Measurements from ENCODE around the gene IRAK2.
A peak's percentile ranks its signal among the peaks of the same experiment; 100 is the strongest.

The IRAK2 gene

DNA sequence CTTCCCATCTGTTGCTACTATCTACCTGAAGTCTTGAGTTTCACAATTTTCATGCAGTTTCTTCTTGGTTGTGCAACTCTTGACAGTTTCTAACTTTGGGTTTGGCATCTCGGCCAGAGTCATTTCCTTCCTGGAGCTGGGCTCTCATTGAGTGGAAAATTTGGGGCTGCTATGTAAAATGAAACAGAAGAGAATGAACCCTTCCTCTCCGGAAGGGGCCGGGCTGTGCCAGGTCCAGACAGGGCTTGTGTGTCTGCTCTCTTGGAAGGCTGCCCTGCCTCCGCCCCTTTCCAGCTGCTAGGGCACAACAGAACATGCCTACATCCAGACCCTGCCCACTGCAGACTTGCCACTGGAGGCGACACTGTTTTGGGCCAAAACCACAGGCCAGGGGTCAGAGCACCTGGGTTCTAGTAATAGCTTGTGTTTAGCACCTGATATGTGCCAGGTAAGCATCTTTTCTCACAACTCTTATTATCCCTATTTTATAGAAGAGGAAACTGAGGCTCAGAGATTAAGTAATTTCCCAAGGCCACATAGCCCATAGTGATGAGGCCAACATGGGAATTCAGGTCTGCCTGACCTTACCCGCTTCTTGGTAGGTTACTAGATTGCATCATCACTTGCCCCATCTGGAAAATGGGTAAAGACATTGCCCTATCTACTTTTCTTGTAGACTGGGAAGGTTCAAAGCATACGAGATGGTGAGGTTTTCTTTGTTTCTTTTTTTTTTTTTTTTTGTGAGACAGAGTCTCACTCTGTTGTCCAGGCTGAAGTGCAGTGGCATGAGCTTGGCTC, 25.0 kb downstream of the IRAK2 start:
- DNase-seq, result peak; percentile 65 to 79

DNA sequence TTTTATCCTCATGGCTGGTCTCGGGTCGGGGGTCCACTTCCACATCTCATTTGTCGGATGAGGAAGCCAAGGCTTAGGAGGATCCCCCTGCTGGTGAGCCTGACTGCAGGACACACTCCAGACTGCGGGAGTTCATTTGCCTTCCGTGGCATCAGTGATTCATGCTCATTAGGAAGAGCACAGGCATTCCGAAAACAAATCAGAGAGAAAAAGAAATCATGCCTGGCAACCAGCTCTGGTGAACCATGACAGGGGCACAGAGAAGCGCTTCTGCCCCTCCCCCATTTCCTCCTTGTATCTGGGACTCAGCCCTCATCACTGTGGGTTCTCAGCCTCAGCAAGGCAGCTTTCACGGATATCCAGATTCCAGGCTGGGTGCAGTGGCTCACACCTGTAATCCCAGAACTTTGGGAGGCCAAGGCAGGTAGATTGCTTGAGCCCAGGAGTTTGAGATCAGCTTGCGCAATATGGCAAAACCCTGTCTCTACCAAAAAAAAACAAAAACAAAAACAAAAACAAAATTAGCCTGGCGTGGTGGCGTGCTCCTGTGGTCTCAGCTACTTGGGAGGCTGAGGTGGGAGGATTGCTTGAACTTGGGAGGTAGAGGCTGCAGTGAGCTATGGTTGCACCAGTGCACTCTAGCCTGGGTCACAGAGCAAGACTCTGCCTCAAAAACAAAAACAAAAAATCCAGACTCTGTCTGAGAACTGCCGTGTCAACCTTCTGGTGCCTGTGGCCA, 28.4 kb downstream of the IRAK2 start:
- peak; percentile 63 to 65 for DNase-seq

DNA sequence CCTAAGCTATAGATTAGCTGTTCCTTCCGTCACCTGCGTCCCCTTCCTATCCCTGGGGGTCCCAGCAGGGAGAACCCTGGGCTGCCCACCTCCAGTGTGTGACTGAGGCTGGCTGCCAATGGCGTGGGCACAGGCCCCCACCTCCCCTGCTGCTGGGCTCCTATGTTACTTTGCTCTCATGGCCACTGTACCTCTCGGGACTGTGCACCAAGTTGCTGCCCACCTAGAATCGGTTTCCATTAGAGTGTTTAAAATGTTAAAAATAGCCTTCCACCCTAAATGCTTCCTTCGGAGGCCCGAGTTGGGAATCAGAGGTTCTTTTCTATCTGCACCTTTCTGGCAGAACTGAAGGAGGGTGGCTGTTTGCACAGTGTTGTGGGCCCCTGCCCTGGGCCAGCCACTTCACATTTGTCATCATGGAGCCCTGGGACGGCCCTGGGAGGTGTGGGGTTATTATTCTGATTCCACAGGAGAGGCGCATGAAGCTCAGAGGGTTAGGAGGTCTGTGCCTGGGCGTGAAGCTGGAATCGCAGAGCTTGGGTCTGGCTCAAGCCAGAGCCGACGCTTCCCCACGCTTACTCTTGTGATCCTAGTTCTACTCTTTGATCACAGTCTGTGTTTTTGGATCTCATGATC, 29.1 kb downstream of the IRAK2 start:
- no peak for DNase-seq

DNA sequence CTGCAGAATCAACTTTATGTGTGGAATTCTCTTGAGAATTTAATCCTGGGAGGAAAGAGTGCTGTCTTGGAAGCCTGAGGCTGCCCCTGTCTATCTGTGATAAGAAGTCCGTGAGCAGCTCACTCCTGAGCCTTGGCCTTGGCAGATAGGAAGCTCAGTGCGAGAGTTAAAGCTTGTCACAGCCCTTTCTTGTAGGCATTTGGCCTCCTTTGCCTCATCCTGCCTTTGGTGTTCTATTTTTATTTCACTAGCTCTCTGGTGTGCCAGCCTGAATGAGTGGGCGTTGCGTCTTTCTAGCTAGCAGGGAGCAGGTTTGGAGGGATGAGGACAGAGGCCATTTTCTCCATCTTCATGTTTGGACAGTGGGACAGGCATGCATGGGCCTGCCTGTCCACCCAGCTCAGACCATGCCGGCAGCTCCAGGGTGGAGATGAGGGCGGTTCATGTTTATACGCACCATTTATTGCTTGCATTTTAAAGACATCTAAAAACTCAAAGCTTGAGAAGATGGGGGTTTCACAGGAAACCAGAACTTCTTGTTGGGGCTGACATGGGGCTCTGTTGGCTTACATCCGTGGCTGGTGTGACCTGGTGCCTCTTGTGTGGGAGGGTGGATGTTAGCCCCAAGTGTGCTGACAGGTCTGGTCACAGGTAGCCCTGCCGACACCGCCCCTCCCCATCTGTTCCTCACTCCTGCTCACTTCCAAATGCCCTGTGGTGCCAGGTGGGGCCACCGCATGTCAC, 29.8 kb downstream of the IRAK2 start:
- DNase-seq, result peak; percentile 62 to 76

DNA sequence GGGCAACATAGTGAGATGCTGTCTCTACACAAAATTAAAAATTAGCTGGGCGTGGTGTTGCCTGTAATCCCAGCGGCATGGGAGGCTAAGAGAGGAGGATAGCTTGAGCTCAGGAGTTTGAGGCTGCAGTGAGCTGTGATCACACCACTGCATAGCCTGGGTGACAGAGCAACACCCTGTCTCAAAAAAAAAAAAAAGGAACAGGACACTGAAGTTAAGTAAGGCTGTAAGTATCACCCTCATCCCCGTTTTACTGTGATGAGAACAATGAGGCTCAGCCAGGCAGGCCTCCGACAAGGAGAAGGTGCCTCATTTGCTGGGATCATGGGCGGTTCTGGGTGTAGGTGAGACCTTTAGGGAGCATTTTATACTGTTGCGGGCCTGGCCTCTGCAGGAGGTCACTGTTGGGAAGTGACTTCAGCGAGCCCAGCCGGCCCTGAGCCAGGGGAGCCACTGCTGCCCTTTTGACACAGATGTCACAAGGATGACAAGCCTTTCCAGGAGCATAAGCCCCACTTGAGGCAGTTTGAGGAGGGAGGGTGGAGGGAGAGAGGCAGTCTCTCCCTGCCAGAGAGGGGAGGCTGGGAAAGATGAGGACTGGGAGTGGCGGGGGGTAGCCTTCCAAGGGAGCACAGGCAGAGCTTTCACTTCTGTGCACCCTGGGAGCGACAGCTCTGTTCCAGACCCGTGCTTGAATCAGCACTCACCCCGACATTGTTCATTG, 30.8 kb downstream of the IRAK2 start:
- no peak for DNase-seq

DNA sequence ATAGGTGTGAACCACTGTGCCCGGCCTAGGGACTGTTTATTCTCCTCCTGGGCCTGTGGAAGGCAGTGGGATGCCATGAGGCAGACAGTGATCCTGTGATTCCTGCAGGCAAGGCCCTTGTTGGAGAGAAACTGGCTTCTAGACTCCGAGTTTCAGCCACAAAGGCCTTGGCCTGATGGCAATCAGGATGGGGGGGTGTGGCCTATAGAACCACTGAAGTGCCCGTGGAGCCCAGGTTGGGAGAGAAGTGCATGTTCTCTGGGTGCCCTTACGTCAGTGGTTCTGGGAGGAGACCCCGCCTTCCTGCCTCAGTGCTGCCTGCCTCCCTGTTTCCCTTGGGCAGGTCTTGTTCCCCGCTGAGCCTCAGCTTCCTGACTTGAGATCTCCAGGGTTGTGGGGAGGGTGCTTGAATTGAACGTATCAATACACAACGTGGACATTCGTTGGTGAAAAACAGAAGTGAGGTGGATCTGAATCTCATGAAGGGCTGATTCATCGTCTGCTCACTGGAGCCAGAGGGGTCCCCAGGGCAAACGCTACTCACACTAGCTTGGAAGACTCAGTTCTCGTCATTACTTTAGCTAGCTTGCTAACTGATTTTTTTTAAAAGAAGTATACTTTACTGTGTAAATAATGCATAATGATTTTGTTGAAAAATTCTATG, 31.8 kb downstream of the IRAK2 start:
- peak in 1 of 2 donors; percentile 41 for DNase-seq

DNA sequence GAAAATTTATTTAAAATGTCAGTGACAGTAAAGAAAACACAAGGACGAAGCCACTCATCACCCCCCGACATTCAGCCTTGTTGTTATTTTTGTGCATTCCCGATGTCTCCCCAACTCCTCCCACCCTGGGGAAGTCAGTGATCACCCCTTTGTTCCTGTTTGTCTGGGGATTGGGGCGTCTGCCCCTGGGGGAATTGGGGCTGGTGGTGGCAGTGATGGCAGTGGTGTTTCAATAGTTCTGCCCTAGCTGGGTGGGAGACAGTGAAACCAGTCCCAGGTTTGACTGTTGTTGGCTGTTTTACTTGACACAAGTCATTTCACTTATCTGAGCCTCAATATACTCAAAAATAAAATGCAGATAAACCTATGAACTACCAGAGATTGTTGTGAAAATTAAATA, 33.5 kb downstream of the IRAK2 start:
- DNase-seq, result no peak

DNA sequence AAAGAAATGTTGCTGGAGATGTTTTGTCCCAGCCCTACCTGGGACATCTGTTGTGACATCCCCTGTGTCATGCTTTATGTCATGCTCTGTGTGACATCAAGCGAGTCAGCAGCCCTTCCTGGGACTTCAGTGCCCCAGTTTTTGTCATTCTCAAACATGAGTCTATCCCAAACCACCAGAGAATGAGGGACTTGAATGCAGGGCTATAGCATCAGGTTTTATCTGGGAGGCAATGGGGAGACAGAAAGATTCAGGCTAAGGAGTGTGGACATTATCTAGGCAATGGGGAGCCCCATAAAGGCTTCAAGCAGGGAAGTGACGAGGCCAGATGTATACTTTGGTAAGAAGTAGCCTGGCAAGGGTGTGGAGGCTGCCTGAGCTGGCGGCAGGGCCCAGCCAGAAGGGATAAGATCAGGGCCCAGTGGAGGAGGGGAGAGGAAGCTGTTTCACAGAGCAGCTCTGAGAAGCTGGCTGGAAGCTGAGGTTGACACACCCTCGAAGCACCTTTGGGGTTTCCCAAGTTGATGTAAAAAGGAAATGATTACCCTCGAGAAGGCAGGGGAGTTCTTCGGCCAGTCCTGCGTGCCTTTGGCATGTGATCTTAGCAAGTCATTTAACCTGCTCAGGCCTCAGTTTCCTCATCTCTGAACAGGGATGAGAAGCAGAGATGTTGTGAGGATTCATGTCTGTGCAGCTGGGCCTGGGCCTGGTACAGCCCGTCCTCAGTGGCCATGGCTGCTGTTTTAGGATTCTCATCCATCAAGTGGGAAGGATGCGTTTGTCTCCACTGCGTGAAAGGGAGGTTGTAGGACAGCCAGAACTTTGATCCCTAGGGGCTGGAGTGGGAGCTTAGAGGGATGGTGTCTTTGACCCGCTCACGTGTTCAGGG, 34.3 kb downstream of the IRAK2 start:
- DNase-seq, result peak; percentile 84 to 86

DNA sequence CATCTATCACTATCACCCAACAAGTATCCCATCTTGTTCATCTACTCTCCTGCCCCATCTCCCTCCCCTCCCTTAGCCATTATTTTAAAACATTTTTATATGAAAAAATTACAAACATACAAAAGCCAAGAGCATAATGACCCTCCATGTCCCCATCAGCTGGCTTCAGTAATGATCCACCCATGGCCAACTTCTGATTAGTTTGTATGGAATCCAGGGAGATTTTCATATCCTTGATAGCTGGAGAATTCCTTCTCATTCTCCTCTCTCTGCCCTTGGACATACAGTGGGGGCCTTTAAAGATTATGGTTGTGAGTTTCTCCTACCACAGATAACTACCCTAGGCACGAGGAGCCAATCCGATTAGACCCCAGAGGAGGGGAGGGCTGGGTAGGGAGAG, 40.2 kb downstream of the IRAK2 start:
- DNase-seq, result no peak

DNA sequence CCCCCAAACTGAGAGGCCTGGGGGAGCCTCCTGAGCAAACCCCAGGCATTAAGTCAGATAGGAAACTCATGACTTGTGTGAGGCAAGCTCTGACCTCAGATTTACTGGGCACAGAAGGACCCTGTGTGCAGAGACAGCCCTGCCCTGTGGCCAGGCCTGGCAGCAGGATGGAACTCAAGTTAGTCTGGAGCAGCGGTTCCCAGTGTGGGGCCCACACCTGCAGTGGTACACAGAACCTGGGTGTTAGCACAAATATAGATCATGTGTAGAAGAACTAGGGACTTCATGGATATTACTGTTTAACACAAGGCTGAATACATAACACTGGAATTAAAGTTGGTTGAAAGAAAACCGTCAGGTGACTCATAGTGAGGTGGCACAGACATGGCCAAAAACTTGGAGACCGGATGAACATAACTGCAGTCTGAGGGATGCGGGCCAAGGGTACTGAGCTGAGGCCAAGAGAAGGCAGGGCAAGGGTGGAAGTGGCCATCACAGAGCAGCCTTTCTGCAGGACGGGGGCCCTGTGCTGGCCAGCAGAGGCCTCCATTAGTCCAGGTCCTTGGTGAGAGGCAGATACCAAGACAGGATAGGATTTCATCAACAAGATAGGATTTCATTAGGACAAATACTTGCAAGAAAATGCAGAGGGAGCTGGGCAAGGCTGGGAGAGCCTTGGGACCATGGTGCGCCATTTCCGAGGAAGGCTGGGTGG, 40.9 kb downstream of the IRAK2 start:
- no peak for DNase-seq

DNA sequence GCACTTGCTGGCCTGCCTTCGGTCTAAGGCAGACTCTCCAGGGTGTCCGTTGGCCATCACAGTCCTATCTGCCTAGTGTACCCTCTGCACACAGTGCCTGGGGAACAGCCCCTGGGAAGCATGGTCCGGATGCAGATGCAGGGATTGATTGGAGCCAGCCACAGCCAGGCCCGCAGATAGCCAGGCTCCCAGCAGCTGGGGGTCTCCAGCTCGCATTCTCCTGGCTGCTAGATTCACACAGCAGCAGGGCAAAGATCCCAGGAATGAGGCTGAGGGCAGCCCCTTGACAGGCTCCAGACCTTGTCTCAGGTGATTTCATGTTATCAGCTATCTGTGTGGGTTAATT, 41.4 kb downstream of the IRAK2 start:
- no peak for DNase-seq

DNA sequence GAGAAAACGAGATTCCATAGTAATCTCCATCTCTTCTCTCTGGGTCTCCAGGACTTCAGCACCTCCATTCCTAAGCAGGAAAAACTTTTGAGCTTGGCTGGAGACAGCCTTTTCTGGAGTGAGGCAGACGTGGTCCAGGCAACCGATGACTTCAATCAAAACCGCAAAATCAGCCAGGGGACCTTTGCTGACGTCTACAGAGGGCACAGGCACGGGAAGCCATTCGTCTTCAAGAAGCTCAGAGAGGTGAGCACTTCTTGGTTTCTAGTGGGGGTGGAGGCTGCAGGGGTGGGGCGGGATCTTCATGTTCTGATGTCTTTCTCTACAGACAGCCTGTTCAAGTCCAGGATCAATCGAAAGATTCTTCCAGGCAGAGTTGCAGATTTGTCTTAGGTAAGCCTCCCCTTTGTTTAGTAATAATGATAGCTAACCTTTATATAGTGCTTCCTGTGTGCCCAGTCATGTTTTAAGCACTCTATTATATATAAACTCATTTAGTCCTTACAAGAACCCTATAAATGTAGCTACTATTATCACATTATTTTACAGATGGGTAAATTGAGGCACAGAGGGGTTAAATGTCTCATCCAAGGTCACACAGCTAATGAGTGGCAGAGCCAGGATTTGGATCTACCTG, 48.6 kb downstream of the IRAK2 start:
- DNase-seq, result no peak

DNA sequence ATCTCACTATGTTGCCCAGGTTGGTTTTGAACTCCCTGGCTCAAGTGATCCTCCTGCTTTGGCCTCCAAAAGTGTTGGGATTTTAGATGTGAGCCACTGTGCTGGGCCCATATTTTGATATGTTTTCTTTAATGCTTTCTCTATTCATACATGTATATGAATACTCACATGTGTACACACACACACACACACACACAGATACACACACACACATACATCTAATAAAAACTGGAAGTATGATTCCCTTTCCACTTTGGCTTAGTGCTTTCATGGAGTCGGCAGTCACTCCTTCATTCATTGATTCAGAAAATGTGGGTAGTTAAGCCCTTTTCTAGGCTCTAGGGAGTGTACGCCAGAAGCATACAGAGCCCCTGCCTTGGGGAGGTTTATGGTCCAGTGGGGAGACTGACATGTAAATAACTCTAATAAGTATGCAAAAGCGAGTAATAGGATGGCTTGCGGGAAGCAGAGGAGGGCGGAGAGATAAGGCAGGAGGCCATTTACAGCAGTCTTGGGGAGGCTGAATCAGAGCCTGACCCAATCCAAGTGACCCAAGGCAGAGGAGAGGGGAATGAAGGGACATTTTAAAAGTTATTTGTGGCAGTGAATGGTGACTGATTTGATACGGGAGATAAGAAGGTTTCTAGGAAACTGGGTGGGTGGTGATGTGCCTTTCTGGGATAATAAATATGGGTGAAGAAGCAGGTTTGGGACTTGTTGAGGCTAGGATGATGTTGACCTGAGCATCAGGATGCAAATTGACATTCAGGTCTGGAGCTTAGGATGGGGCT, 51.1 kb downstream of the IRAK2 start:
- DNase-seq, result no peak

DNA sequence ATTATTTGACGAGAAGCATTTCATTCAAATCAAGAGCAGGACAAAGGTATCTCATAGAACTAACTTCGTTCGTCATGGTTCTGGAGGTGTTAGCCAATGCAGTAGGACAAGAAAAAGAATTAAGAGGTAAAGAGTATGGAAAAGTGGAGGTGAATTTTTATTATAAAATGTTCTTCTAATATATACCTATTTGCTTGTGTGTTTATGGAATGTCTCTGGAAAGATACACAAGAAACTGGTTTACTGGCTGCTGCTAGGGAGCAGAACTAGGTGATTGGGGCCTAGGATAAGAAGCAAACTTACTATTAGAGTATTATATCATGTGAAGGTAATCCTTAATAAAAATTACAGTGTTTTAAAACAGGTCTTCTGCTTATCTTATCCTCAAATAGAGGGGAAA, 52.6 kb downstream of the IRAK2 start:
- no peak for DNase-seq

DNA sequence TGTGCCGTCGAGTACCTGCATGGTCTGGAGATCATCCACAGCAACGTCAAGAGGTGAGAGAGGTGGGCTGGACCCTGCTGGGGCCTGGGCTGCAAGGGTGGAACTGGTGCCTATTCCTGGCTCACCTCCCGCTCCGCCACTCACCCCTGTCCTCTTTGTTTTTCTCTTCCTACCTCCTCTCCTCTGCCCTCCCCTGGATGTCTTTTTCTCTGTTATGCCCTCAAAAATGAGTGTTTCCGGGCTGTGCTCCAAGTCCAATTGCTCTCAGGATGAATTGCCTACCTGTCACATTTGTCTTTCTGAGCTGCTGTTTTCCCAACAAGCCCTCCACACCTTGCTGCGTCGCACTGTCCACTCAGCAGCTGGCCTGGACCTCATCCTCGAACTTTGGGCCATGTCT, 55.0 kb downstream of the IRAK2 start:
- DNase-seq, result no peak

DNA sequence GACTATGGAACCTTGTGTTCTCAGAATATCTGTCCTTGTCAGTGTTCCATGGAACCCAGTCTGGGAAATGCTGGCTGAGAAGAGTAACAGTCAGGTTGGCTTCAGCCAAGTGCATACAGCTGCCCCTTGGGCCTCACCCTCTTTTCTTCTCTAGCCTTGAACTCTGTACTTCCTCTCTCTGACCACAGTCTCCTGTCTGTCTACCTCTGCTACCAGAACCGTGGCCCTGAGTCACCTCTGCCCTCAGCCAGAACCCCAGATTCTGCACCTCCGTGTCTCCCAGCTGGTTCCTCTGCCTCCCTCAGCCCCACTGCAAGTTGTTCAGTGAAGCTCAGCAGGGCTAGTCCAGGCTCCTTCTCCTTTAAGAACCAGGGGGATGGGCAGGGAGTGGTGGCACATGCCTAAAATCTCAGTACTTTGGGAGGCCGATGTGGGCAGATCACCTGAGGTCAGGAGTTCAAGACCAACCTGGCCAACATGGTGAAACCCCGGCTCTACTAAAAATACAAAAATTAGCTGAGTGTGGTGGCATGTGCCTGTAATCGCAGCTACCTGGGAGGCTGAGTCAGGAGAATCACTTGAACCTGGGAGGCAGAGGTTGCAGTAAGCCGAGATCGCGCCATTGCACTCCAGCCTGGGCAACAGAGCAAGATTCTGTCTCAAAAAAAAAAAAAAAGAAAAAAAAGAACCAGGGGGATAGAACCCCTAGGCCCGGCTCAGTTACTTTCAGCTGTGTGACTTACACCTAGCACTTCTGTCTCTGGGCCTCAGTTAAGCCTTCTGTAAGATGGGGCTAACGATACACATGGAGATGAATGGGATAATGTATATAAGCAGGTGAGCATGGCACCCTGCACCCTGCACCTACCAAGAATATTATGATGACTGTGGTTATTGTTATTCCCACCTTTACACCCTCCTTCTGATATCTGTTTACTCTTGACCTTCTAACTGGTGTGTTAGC, 59.2 kb downstream of the IRAK2 start:
- peak; percentile 50 to 59 for DNase-seq

DNA sequence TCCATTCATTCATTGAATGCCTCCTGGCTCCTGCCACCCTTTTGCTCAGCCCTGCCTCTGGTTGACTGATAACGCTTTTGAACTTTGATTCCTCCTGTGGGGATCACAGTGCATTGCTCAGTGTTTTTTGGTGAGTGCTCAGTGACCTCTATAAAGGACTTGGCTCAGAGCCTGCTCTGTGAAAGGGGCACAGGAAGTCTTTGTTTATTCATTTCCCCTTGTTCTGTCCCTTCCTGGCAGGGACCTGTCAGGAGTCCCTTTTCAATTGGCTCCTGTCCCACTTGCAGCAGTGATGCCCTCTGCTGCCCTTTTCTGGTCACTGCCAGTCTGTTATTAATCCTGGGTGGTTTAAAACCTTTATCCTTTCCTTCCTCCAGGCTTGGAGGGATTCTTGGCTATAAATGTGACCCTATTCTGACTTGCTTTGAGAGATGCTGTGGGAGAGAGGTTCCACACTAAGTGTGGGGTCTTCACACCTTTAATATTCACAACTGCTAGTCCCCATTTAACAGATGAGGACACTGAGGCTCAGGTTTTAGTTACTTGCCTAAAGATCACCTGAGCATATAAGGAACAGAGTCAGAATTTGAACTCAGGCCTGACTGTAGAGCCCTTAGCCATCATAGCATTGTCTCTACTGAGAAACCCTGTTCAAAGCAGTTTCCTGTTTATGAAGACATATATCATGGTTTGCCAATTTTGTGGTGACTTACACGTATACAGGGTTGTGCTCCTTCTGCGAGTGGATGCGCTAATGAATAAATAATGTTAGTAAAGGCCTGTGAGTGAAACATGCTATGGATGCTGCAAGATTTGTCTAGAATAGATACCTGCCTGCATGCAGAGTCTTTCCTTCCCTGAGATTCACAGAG, 60.3 kb downstream of the IRAK2 start:
- peak; percentile 70 to 78 for DNase-seq
